Stimulated activated CD8-positive, alpha-beta memory T cell treated with anti-CD3 and anti-CD28 coated beads, Interleukin-15, amount 100 ng/mL, for 1 hour (primary cell): ENCODE measurements around the gene SYVN1.
A peak's percentile ranks its signal among the peaks of the same experiment; 100 is the strongest.
"Not testable (repeated sequence)": the region's sequence is repeated elsewhere in the genome, so short reads cannot be mapped to it uniquely, and the experiment has no call there.

ENCODE experiments used
- DNase-seq: peaks from one replicate; pipeline ENCODE4 v3.0.0-alpha.2; 2020; ENCODE audit warnings: low read depth

Gene SYVN1

GRCh38 chr11:65151331-65151899 is 17.1 kb upstream of the SYVN1 start:
- no peak for DNase-seq

- no peak for DNase-seq
These were observed 16.4 kb upstream of the SYVN1 start for GRCh38 chr11:65150509-65151299.

- not testable (repeated sequence) for DNase-seq
These were observed 15.8 kb upstream of the SYVN1 start for GRCh38 chr11:65150131-65150508.

- DNase-seq: no peak
These were observed 14.3 kb upstream of the SYVN1 start for GRCh38 chr11:65148657-65149056.

- DNase-seq: no peak
These were observed 13.2 kb upstream of the SYVN1 start for GRCh38 chr11:65147352-65148075.

GRCh38 chr11:65141896-65142494 is 7.7 kb upstream of the SYVN1 start:
- no peak for DNase-seq

- DNase-seq: no peak
These were observed 2.3 kb upstream of the SYVN1 start for GRCh38 chr11:65136515-65137096.

- DNase-seq: no peak
These were observed 1.4 kb upstream of the SYVN1 start for GRCh38 chr11:65135633-65136145.

- DNase-seq: peak; percentile 59
These were observed 773 bp upstream of the SYVN1 start for GRCh38 chr11:65134952-65135632.

GRCh38 chr11:65133724-65134123 is 595 bp downstream of the SYVN1 start:
- DNase-seq: no peak

- DNase-seq: no peak
These were observed 1.2 kb downstream of the SYVN1 start for GRCh38 chr11:65132988-65133700.

GRCh38 chr11:65132238-65132987 is 1.9 kb downstream of the SYVN1 start:
- DNase-seq: no peak

- no peak for DNase-seq
These were observed 2.5 kb downstream of the SYVN1 start for GRCh38 chr11:65131895-65132237.

- no peak for DNase-seq
These were observed 2.9 kb downstream of the SYVN1 start for GRCh38 chr11:65131417-65131776.

GRCh38 chr11:65130631-65131416 is 3.5 kb downstream of the SYVN1 start:
- no peak for DNase-seq

- DNase-seq: no peak
These were observed 4.5 kb downstream of the SYVN1 start for GRCh38 chr11:65129649-65130441.

- DNase-seq: no peak
These were observed 5.9 kb downstream of the SYVN1 start for GRCh38 chr11:65128182-65129145.
